Mesenchymal stem cell (in vitro differentiated cells and primary cell): Measurements from ENCODE around the gene FAM200C.

Experiments
- DNase-seq: peaks from one replicate; pipeline ENCODE4 v3.0.0-alpha.2; 2013
- H2AFZ ChIP-seq: one replicate; pipeline ENCODE4 v1.6.1; 2013; ENCODE audit warnings: low read depth, mild to moderate bottlenecking, control low read depth, inconsistent platforms, low read length, moderate library complexity
- H2AK5ac ChIP-seq: 2 replicates; pipeline ENCODE4 v1.6.1; 2013; ENCODE audit warnings: low read length, moderate library complexity, mild to moderate bottlenecking, inconsistent platforms; ENCODE audit not compliant: severe bottlenecking
- H2BK120ac ChIP-seq: one replicate; pipeline ENCODE4 v1.6.1; 2013; ENCODE audit warnings: low read depth, mild to moderate bottlenecking, inconsistent platforms, low read length, moderate library complexity
- H2BK12ac ChIP-seq, 2 experiments: one replicate each; pipeline ENCODE4 v1.6.1; 2013; ENCODE audit warnings: inconsistent platforms in 2 of 2, low read length in 2 of 2, mild to moderate bottlenecking in 2 of 2, moderate library complexity in 2 of 2, control low read depth in 1 of 2
- H2BK15ac ChIP-seq: one replicate; pipeline ENCODE4 v1.6.1; 2013; ENCODE audit warnings: mild to moderate bottlenecking, low read depth, inconsistent platforms; ENCODE audit not compliant: poor library complexity, severe bottlenecking
- H2BK5ac ChIP-seq: 2 replicates; pipeline ENCODE4 v1.6.1; 2013; ENCODE audit warnings: low read depth, mild to moderate bottlenecking, low read length, control low read depth, inconsistent platforms; ENCODE audit not compliant: poor library complexity, severe bottlenecking
- H3K14ac ChIP-seq, 2 experiments: one replicate each; pipeline ENCODE4 v1.6.1; 2013; ENCODE audit warnings: inconsistent platforms in 2 of 2, low read length in 2 of 2, control low read depth in 1 of 2, mild to moderate bottlenecking in 1 of 2, moderate library complexity in 1 of 2
- H3K18ac ChIP-seq, 2 experiments: one replicate each; pipeline ENCODE4 v1.6.1; 2013; ENCODE audit warnings: inconsistent platforms in 2 of 2, low read length in 2 of 2, control low read depth in 1 of 2, low read depth in 1 of 2, mild to moderate bottlenecking in 1 of 2
- H3K23ac ChIP-seq, 2 experiments: one replicate each; pipeline ENCODE4 v1.6.1; 2013; ENCODE audit warnings: inconsistent platforms in 2 of 2, low read length in 2 of 2, mild to moderate bottlenecking in 2 of 2, moderate library complexity in 2 of 2, control low read depth in 1 of 2
- H3K27ac ChIP-seq: 2 replicates; pipeline ENCODE4 v1.5.1; 2013; ENCODE audit warnings: mild to moderate bottlenecking, moderate library complexity, low read length, control low read depth, inconsistent platforms; ENCODE audit not compliant: poor library complexity, severe bottlenecking
- H3K27me3 ChIP-seq, 2 experiments: 2 replicates each; pipeline versions ENCODE4 v1.6.1 to v1.7.0; 2013; ENCODE audit warnings: low read length in 2 of 2, mild to moderate bottlenecking in 2 of 2, moderate library complexity in 2 of 2, control low read depth in 1 of 2, inconsistent platforms in 1 of 2; ENCODE audit not compliant: control insufficient read depth in 1 of 2, insufficient read depth in 1 of 2
- H3K36me3 ChIP-seq, 2 experiments: 2 replicates each; pipeline versions ENCODE4 v1.6.1 to v1.7.0; 2013; ENCODE audit warnings: low read length in 2 of 2, control low read depth in 1 of 2, inconsistent platforms in 1 of 2, low read depth in 1 of 2, mild to moderate bottlenecking in 1 of 2; ENCODE audit not compliant: insufficient read depth in 2 of 2, control insufficient read depth in 1 of 2
- H3K4ac ChIP-seq, 2 experiments: one replicate each; pipeline ENCODE4 v1.6.1; 2013; ENCODE audit warnings: inconsistent platforms in 2 of 2, low read length in 2 of 2, mild to moderate bottlenecking in 2 of 2, moderate library complexity in 2 of 2, control low read depth in 1 of 2, low read depth in 1 of 2
- H3K4me1 ChIP-seq: 2 replicates; pipeline ENCODE4 v1.6.1; 2013; ENCODE audit warnings: low read depth, low read length, control low read depth; ENCODE audit not compliant: control insufficient read depth, insufficient read depth
- H3K4me2 ChIP-seq: 2 replicates; pipeline ENCODE4 v1.6.1; 2013; ENCODE audit warnings: low read length, mild to moderate bottlenecking, inconsistent platforms; ENCODE audit not compliant: poor library complexity, severe bottlenecking
- H3K4me3 ChIP-seq, 2 experiments: 2 replicates each; pipeline versions ENCODE4 v1.5.1 to v1.7.0; 2013; ENCODE audit warnings: low read length in 2 of 2, mild to moderate bottlenecking in 2 of 2, control low read depth in 1 of 2, low read depth in 1 of 2; ENCODE audit not compliant: insufficient read depth in 1 of 2
- H3K79me1 ChIP-seq: replicated peaks from 2 replicates; pipeline ENCODE4 v1.6.1; 2013; ENCODE audit warnings: mild to moderate bottlenecking, control low read depth, low read length, inconsistent platforms; ENCODE audit not compliant: poor library complexity, severe bottlenecking
- H3K9ac ChIP-seq: 2 replicates; pipeline ENCODE4 v1.7.0; 2013; ENCODE audit warnings: mild to moderate bottlenecking, low read length, moderate library complexity
- H3K9me3 ChIP-seq: 2 replicates; pipeline ENCODE4 v1.7.0; 2013; ENCODE audit warnings: mild to moderate bottlenecking, low read length; ENCODE audit not compliant: control insufficient read depth
- H4K8ac ChIP-seq: one replicate; pipeline ENCODE4 v1.6.1; 2013; ENCODE audit warnings: inconsistent platforms, mild to moderate bottlenecking, low read length, moderate library complexity
- H4K91ac ChIP-seq: one replicate; pipeline ENCODE4 v1.6.1; 2013; ENCODE audit warnings: mild to moderate bottlenecking, low read length, inconsistent platforms
- WGBS: methylation state at CpG from one replicate; pipeline ENCODE4 v1.1.7; 2013; ENCODE audit warnings: mixed read lengths; 5-methylcytosine and 5-hydroxymethylcytosine counted together

Gene FAM200C

GRCh38 chr5:160445132-160445531 is 45.3 kb upstream of the FAM200C start:
- Histone ChIP-seq H2BK15ac (no peak overlapping the region), H4K8ac (no peak overlapping the region), H2BK120ac (no peak overlapping the region), H3K23ac (no peak overlapping the region), H3K18ac (no peak overlapping the region), H2AK5ac (no peak overlapping the region), H4K91ac (no peak overlapping the region), H3K4ac (no peak overlapping the region), H3K27ac (no peak overlapping the region), H3K9me3 (no peaks in the 10 kb centered on the region), H3K14ac (no peak overlapping the region), H2BK5ac (no peak overlapping the region), H3K4me3 (no peak overlapping the region), H3K9ac (no peak overlapping the region), H3K4me2 (no peak overlapping the region), H3K79me1 (no peaks in the 10 kb centered on the region), H2AFZ (no peak overlapping the region), H3K36me3 (no peaks in the 10 kb centered on the region), H3K27me3 (no peaks in the 10 kb centered on the region), H2BK12ac (no peak overlapping the region), H3K4me1 (no peaks in the 10 kb centered on the region)
- no peak for DNase-seq
- 83% methylated on average over 1 of the region's 1 CpG for WGBS

- H2BK12ac ChIP-seq, result no peak overlapping the region
- no peak overlapping the region for H3K18ac ChIP-seq
- H2BK120ac ChIP-seq, result no peak overlapping the region
- 62% methylated on average over 1 of the region's 1 CpG for WGBS
- H3K36me3 ChIP-seq, result no peaks in the 10 kb centered on the region
- no peak overlapping the region for H3K4me3 ChIP-seq
- no peak for DNase-seq
- H3K27ac ChIP-seq, result no peak overlapping the region
- H3K23ac ChIP-seq, result no peak overlapping the region
- no peak overlapping the region for H4K8ac ChIP-seq
- H4K91ac ChIP-seq, result no peak overlapping the region
- H3K14ac ChIP-seq, result no peak overlapping the region
- H3K4me1 ChIP-seq, result no peaks in the 10 kb centered on the region
- H3K4me2 ChIP-seq, result no peak overlapping the region
- H2BK15ac ChIP-seq, result no peak overlapping the region
- H2AFZ ChIP-seq, result no peak overlapping the region
- no peak overlapping the region for H3K4ac ChIP-seq
- no peaks in the 10 kb centered on the region for H3K9me3 ChIP-seq
- H3K27me3 ChIP-seq, result no peaks in the 10 kb centered on the region
- H3K79me1 ChIP-seq, result no peaks in the 10 kb centered on the region
- no peak overlapping the region for H2BK5ac ChIP-seq
- H3K9ac ChIP-seq, result no peak overlapping the region
- no peak overlapping the region for H2AK5ac ChIP-seq
Measured at GRCh38 chr5:160444407-160444806, 44.6 kb upstream of the FAM200C start.

- Histone ChIP-seq H3K23ac (no peak overlapping the region), H3K14ac (no peak overlapping the region), H3K9me3 (no peaks in the 10 kb centered on the region), H2BK12ac (no peak overlapping the region), H3K27ac (no peak overlapping the region), H3K4ac (no peak overlapping the region), H2BK15ac (no peak overlapping the region), H2AK5ac (no peak overlapping the region), H4K8ac (no peak overlapping the region), H3K79me1 (no peaks in the 10 kb centered on the region), H3K18ac (no peak overlapping the region), H2BK5ac (no peak overlapping the region), H3K4me3 (no peak overlapping the region), H3K36me3 (no peaks in the 10 kb centered on the region), H3K9ac (no peak overlapping the region), H3K4me2 (no peak overlapping the region), H4K91ac (no peak overlapping the region), H2BK120ac (no peak overlapping the region), H3K4me1 (peaks cover 3% of the 10 kb centered on the region), H2AFZ (no peak overlapping the region), H3K27me3 (no peaks in the 10 kb centered on the region)
- WGBS, result 86% methylated on average over 3 of the region's 4 CpGs
- DNase-seq, result no peak
Measured at GRCh38 chr5:160442824-160443431, 43.1 kb upstream of the FAM200C start.

GRCh38 chr5:160441311-160441781 is 41.5 kb upstream of the FAM200C start:
- no peak overlapping the region for H3K4me2 ChIP-seq
- H2BK5ac ChIP-seq, result no peak overlapping the region
- no peak overlapping the region for H3K9ac ChIP-seq
- no peak overlapping the region for H2AFZ ChIP-seq
- H3K4me1 ChIP-seq, result peaks cover 3% of the 10 kb centered on the region
- no peak overlapping the region for H3K4ac ChIP-seq
- no peak overlapping the region for H2BK12ac ChIP-seq
- H3K18ac ChIP-seq, result no peak overlapping the region
- H3K23ac ChIP-seq, result no peak overlapping the region
- no peak overlapping the region for H2BK15ac ChIP-seq
- no peak overlapping the region for H3K27ac ChIP-seq
- no peak overlapping the region for H4K91ac ChIP-seq
- H2AK5ac ChIP-seq, result no peak overlapping the region
- H3K4me3 ChIP-seq, result no peak overlapping the region
- no peak overlapping the region for H4K8ac ChIP-seq
- H3K79me1 ChIP-seq, result no peaks in the 10 kb centered on the region
- peaks cover 0 to 5% of the 10 kb centered on the region in 2 experiments for H3K27me3 ChIP-seq
- H2BK120ac ChIP-seq, result no peak overlapping the region
- no peak for DNase-seq
- H3K14ac ChIP-seq, result peak overlapping the region in 1 of 2 experiments; percentile 22
- no peaks in the 10 kb centered on the region for H3K36me3 ChIP-seq
- WGBS, result 93% methylated on average over 1 of the region's 1 CpG
- no peaks in the 10 kb centered on the region for H3K9me3 ChIP-seq
